Fibroblast of lung (primary cell): ENCODE measurements around the gene CD302. TPM values are rescaled to one million over a fixed set of nuclear protein-coding genes. Genes with fewer than 3 reads are reported as not detected.

Source experiments
- DNase-seq, 2 donors: peaks; one replicate each; pipeline versions ENCODE4 v3.0.0 to v3.0.0-alpha.2; 2010; ENCODE audit warnings: low read depth in 2 of 2
- H2AFZ ChIP-seq: 2 replicates; pipeline ENCODE4 v1.5.1; 2012; ENCODE audit warnings: low read length, control low read depth, inconsistent platforms
- H3K27ac ChIP-seq: 2 replicates; pipeline ENCODE4 v1.5.1; 2011; ENCODE audit warnings: low read length, control low read depth; ENCODE audit not compliant: insufficient read depth
- H3K27me3 ChIP-seq: 2 replicates; pipeline ENCODE4 v1.5.1; 2011; ENCODE audit warnings: mild to moderate bottlenecking, low read length; ENCODE audit not compliant: control insufficient read depth, insufficient read depth
- H3K36me3 ChIP-seq: 2 replicates; pipeline ENCODE4 v1.5.1; 2011; ENCODE audit warnings: low read length; ENCODE audit not compliant: control insufficient read depth, insufficient read depth
- H3K4me1 ChIP-seq: 2 replicates; pipeline ENCODE4 v1.5.1; 2011; ENCODE audit warnings: low read length; ENCODE audit not compliant: control insufficient read depth, insufficient read depth; ENCODE audit errors: extremely low read depth
- H3K4me2 ChIP-seq: 2 replicates; pipeline ENCODE4 v1.5.1; 2011; ENCODE audit warnings: low read length, control low read depth; ENCODE audit not compliant: insufficient read depth; ENCODE audit errors: extremely low read depth
- H3K4me3 ChIP-seq, 4 experiments: fragments of 200-600 bp in 1 of 4; sonication (generic) in 1 of 4; replicated peaks in 1 of 4; 2 replicates each; pipeline ENCODE4 v1.5.1; 2011 to 2016; ENCODE audit warnings: low read length in 4 of 4, low read depth in 3 of 4, mild to moderate bottlenecking in 3 of 4, control low read depth in 2 of 4, inconsistent platforms in 1 of 4, mixed read lengths in 1 of 4; ENCODE audit not compliant: insufficient read depth in 1 of 4; ENCODE audit errors: control extremely low read depth in 1 of 4
- H3K79me2 ChIP-seq: 2 replicates; pipeline ENCODE4 v1.5.1; 2012; ENCODE audit warnings: mild to moderate bottlenecking, low read length, inconsistent platforms; ENCODE audit not compliant: control insufficient read depth, insufficient read depth
- H3K9ac ChIP-seq: 2 replicates; pipeline ENCODE4 v1.5.1; 2011; ENCODE audit warnings: mild to moderate bottlenecking, low read length, control low read depth; ENCODE audit not compliant: insufficient read depth
- H3K9me3 ChIP-seq: 2 replicates; pipeline ENCODE4 v1.5.1; 2012; ENCODE audit warnings: low read depth, low read length; ENCODE audit not compliant: control insufficient read depth, insufficient read depth
- H4K20me1 ChIP-seq: 2 replicates; pipeline ENCODE4 v1.5.1; 2011; ENCODE audit warnings: low read length; ENCODE audit not compliant: control insufficient read depth, insufficient read depth; ENCODE audit errors: extremely low read depth
- CTCF ChIP-seq, 2 donors: IDR thresholded peaks in 1 of 2; conservative IDR thresholded peaks in 1 of 2; 1 replicate in 1 of 2; 2 replicates in 1 of 2; pipeline ENCODE4 v1.5.1; 2011 to 2012; ENCODE audit warnings: low read length in 2 of 2, control low read depth in 1 of 2, inconsistent platforms in 1 of 2, low read depth in 1 of 2, mild to moderate bottlenecking in 1 of 2
- EZH2 ChIP-seq: IDR thresholded peaks from 2 replicates; pipeline ENCODE4 v1.5.1; 2012; ENCODE audit warnings: low read length, control low read depth, mild to moderate bottlenecking; ENCODE audit errors: missing control alignments
- polyA plus RNA-seq, 2 donors: library from polyadenylated mRNA; depleted of rRNA in 1 of 2; stranded (reverse) in 1 of 2; unstranded in 1 of 2; fragments of >200 nt; gene quantifications; 2 replicates each; pipeline ENCODE4 v1.2.1, GENCODE V29; 2011 to 2012; ENCODE audit warnings: missing spikeins in 1 of 2
- total RNA-seq: library from RNA; depleted of rRNA; stranded (reverse); fragments of >200 nt; gene quantifications from 2 replicates; pipeline ENCODE4 v1.2.1, GENCODE V29; 2014

The CD302 gene
- total and polyA plus RNA-seq, 2 donors (not counting 1 experiment from before 2014, with no cell fraction given) = 9.4 to 19.1 TPM

DNA sequence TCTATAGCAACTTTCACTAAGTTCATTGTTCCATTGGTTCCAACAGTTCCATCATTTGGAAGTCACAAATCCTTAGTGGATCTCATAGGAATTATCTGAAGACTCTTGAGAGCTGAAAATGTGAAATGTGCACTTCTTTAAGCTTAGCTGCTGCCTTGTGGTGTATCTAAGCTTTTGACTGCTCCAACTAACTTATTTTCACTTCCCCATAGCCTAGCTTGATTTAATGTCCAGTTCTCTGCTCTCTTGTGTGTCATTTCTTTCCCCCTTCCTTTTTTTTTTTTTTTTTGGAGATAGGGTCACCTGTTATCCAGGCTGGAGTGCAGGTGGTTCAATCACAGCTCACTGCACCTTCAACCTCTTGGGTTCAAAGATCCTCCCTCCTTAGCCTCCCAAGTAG lies 34.9 kb upstream of the CD302 start:
- Histone ChIP-seq H3K79me2 (no peaks in the 10 kb centered on the region), H3K27me3 (no peaks in the 10 kb centered on the region), H3K4me1 (no peaks in the 10 kb centered on the region), H3K9me3 (no peaks in the 10 kb centered on the region), H3K9ac (no peak overlapping the region), H3K4me3 (no peak overlapping the region), H2AFZ (no peak overlapping the region), H4K20me1 (no peaks in the 10 kb centered on the region), H3K36me3 (no peaks in the 10 kb centered on the region), H3K4me2 (no peak overlapping the region), H3K27ac (no peak overlapping the region)
- TF ChIP-seq EZH2 = no peak
- no peak for TF ChIP-seq CTCF (conservative IDR thresholded peaks at IDR 0.05 in 1 of 2, IDR thresholded peaks at IDR 0.05 in 1 of 2; ENCODE audit: low read depth in 1 of 2, low read length in 2 of 2)
- no peak for DNase-seq

DNA sequence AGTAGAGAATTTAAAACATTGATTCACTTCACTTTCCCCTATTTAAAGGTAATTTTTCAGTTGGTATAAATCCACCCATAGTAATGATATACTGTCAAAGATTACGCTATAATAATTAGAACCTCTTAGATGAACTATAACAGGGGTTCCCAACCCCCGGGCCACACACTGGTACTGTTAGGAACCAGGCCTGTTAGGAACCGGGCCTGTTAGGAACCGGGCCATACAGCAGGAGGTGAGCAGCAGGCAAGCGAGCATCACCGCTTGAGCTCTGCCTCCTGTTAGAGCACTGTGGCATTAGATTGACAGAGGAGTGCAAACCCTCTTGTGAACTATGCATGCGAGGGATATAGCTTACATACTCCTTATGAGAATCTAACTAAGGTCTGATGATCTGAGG lies 34.0 kb upstream of the CD302 start:
- Histone ChIP-seq H3K4me1 (no peaks in the 10 kb centered on the region), H4K20me1 (no peaks in the 10 kb centered on the region), H3K4me3 (no peak overlapping the region), H3K79me2 (no peaks in the 10 kb centered on the region), H3K36me3 (no peaks in the 10 kb centered on the region), H3K9ac (no peak overlapping the region), H3K27ac (no peak overlapping the region), H3K4me2 (no peak overlapping the region), H2AFZ (no peak overlapping the region), H3K9me3 (no peaks in the 10 kb centered on the region), H3K27me3 (no peaks in the 10 kb centered on the region)
- TF ChIP-seq CTCF (conservative IDR thresholded peaks at IDR 0.05 in 1 of 2, IDR thresholded peaks at IDR 0.05 in 1 of 2; ENCODE audit: low read depth in 1 of 2, low read length in 2 of 2) (no peak), EZH2 (no peak)
- no peak for DNase-seq

DNA sequence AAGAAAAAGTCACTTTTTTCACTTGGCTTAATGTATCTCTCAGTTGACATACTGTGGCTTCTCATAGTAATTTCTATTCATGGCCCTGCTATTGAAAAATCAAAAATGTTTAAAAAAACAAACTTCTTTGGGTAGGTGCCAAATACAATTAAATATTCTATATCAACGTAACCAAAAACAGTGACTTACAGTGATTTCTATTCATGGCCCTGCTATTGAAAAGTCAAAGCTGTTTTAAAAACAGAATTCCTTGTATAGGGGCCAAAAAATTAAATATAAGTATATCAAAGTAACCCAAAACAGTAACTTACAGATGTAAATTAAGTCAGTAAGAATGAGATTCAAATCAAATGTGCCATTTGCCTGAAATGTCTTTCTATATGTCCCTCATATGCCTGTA lies 31.4 kb upstream of the CD302 start:
- Histone ChIP-seq H3K4me1 (no peaks in the 10 kb centered on the region), H3K79me2 (no peaks in the 10 kb centered on the region)

More for the DNA sequence above, 31.4 kb upstream of the CD302 start:
- no peaks in the 10 kb centered on the region for H4K20me1 ChIP-seq
- no peak overlapping the region for H3K27ac ChIP-seq
- H3K9me3 ChIP-seq = no peaks in the 10 kb centered on the region
- no peaks in the 10 kb centered on the region for H3K36me3 ChIP-seq
- no peak for DNase-seq
- no peaks in the 10 kb centered on the region for H3K27me3 ChIP-seq
- no peak overlapping the region for H3K4me3 ChIP-seq
- no peak for TF ChIP-seq EZH2
- H2AFZ ChIP-seq = no peak overlapping the region
- no peak overlapping the region for H3K9ac ChIP-seq
- H3K4me2 ChIP-seq = no peak overlapping the region
